ENCODE data around the gene SPINK4. TPM values are rescaled to one million over a fixed set of nuclear protein-coding genes. Genes with fewer than 3 reads are reported as not detected.

The SPINK4 gene
- total RNA-seq, 1 donor from 2014 or later: not detected

GRCh38 chr9:33295571-33295970 lies 55.6 kb downstream of the SPINK4 start:
- H2AFZ ChIP-seq (replicated peaks): no peak overlapping the region
- H3K27ac ChIP-seq: no peak overlapping the region
- no peaks in the 10 kb centered on the region for H3F3A ChIP-seq (ENCODE audit: low read depth)
- no peaks in the 10 kb centered on the region for H3K9me3 Mint-ChIP-seq
- H3K4me2 ChIP-seq: no peak overlapping the region
- H3K36me3 Mint-ChIP-seq: peaks cover 12% of the 10 kb centered on the region
- H3K36me3 ChIP-seq: no peaks in the 10 kb centered on the region
- H3K4me1 ChIP-seq: peaks cover 4% of the 10 kb centered on the region
- no peak overlapping the region for H3K4me3 Mint-ChIP-seq
- DNase-seq (ENCODE audit: low spot score): no peak
- no peaks in the 10 kb centered on the region for H3K9me3 ChIP-seq (ENCODE audit: low read depth)
- TF ChIP-seq CTCF (IDR thresholded peaks at IDR 0.05): no peak
- TF ChIP-seq EZH2phosphoT487 (IDR thresholded peaks at IDR 0.05): no peak
- TF ChIP-seq EZH2 (IDR thresholded peaks at IDR 0.05): no peak
- H3K4me3 ChIP-seq: no peak overlapping the region
- H3K79me2 ChIP-seq (ENCODE audit: low read depth): peaks cover 83% of the 10 kb centered on the region
- H3K9ac ChIP-seq: no peak overlapping the region
- H4K20me1 ChIP-seq (ENCODE audit: low read depth): peaks cover 6% of the 10 kb centered on the region
- no peak overlapping the region for H3K27ac Mint-ChIP-seq
- no peaks in the 10 kb centered on the region for H3K27me3 ChIP-seq
- H3K27me3 Mint-ChIP-seq (ENCODE audit: insufficient read depth, low read depth): peaks cover 5% of the 10 kb centered on the region
- H3K4me1 Mint-ChIP-seq: peaks cover 14% of the 10 kb centered on the region

GRCh38 chr9:33297432-33297831 lies 57.5 kb downstream of the SPINK4 start:
- TF ChIP-seq EZH2phosphoT487 (IDR thresholded peaks at IDR 0.05) (no peak), CTCF (IDR thresholded peaks at IDR 0.05) (no peak), EZH2 (IDR thresholded peaks at IDR 0.05) (no peak)
- Histone ChIP-seq H2AFZ (replicated peaks) (no peak overlapping the region), H3K36me3 (peaks cover 3% of the 10 kb centered on the region), H3K27ac (no peak overlapping the region), H3K4me3 (no peak overlapping the region), H3K4me1 (no peaks in the 10 kb centered on the region), H3K9me3 (ENCODE audit: low read depth) (no peaks in the 10 kb centered on the region), H3F3A (ENCODE audit: low read depth) (no peaks in the 10 kb centered on the region), H3K27me3 (no peaks in the 10 kb centered on the region), H3K4me2 (no peak overlapping the region), H4K20me1 (ENCODE audit: low read depth) (peaks cover 6% of the 10 kb centered on the region), H3K79me2 (ENCODE audit: low read depth) (peaks cover 64% of the 10 kb centered on the region), H3K9ac (no peak overlapping the region)
- Mint-ChIP-seq H3K4me1 (peaks cover 1% of the 10 kb centered on the region), H3K9me3 (no peaks in the 10 kb centered on the region), H3K4me3 (no peak overlapping the region), H3K36me3 (peaks cover 14% of the 10 kb centered on the region), H3K27me3 (ENCODE audit: insufficient read depth, low read depth) (no peaks in the 10 kb centered on the region), H3K27ac (no peak overlapping the region)
- no peak for DNase-seq (ENCODE audit: low spot score)

Other genes starting within 250 kb of the SPINK4 start
- 48.3 and 72.6 TPM in 2 replicates for gene APTX, start 238.5 kb upstream of the SPINK4 start, total RNA-seq (ENCODE audit: low replicate concordance)
- gene DNAJA1, start 214.9 kb upstream of the SPINK4 start, total RNA-seq (ENCODE audit: low replicate concordance): 146 and 180 TPM in 2 replicates
- gene SMU1, start 163.5 kb upstream of the SPINK4 start, total RNA-seq (ENCODE audit: low replicate concordance): 28.6 and 34.9 TPM in 2 replicates
- 7.3 and 7.5 TPM in 2 replicates for gene B4GALT1, start 72.8 kb upstream of the SPINK4 start, total RNA-seq (ENCODE audit: low replicate concordance)
- gene BAG1, start 24.5 kb downstream of the SPINK4 start, total RNA-seq (ENCODE audit: low replicate concordance): 44.3 and 49.2 TPM in 2 replicates
- gene CHMP5, start 24.9 kb downstream of the SPINK4 start, total RNA-seq (ENCODE audit: low replicate concordance): 74.9 and 135 TPM in 2 replicates
- 13.0 and 14.6 TPM in 2 replicates for gene NFX1, start 50.3 kb downstream of the SPINK4 start, total RNA-seq (ENCODE audit: low replicate concordance)
- gene AQP7, start 162.4 kb downstream of the SPINK4 start, total RNA-seq (ENCODE audit: low replicate concordance): 0.25 TPM in 1 of 2 replicates, not detected in the other
- gene AQP3, start 207.4 kb downstream of the SPINK4 start, total RNA-seq (ENCODE audit: low replicate concordance): 0.45 and 0.90 TPM in 2 replicates
- 9.2 and 16.9 TPM in 2 replicates for gene NOL6, start 233.8 kb downstream of the SPINK4 start, total RNA-seq (ENCODE audit: low replicate concordance)